HepG2 (cell line): Measurements from ENCODE around the gene PRKCI. TPM values are rescaled to one million over a fixed set of nuclear protein-coding genes. Genes with fewer than 3 reads are reported as not detected.

Experiments used
- ATAC-seq: fragments of 200-7000 bp; cut with Tn5 transposase; 3 replicates; pipeline ENCODE4 v1.9.1; 2020; ENCODE audit warnings: mild to moderate bottlenecking, moderate library complexity
- BruUV-seq: library from RNA; stranded (reverse); fragments of 400-500 nt; replicated peaks from 2 replicates; lab custom pipeline; 2021; lab: Mats Ljungman, UMichigan
- CTCF ChIA-PET: fragments of 300-600 bp; formaldehyde crosslinking; extraction: SDS; loops from one replicate; lab custom pipeline; 2021; ENCODE audit warnings: low total read pairs, inconsistent platforms, low intra/inter-chr PET ratio; lab: Yijun Ruan, JAX
- POLR2A ChIA-PET: fragments of 350-600 bp; sonication (Branson Sonifier 250); formaldehyde crosslinking; loops from one replicate; lab custom pipeline; 2020; ENCODE audit warnings: antibody characterized with exemption, inconsistent platforms; lab: Yijun Ruan, JAX
- DNase-seq: peaks from one replicate; pipeline ENCODE4 v3.0.0-alpha.2; 2015; ENCODE audit warnings: low spot score
- FAIRE-seq: peaks from 3 replicates; lab custom pipeline; 2011; peaks lifted over from hg19 to GRCh38; lab: Jason Lieb, UNC
- H2AFZ ChIP-seq: one replicate; pipeline ENCODE4 v1.6.1; 2011; ENCODE audit warnings: low read length, inconsistent platforms
- H3K27ac ChIP-seq: fragments of 300-600 bp; 3 replicates; pipeline ENCODE4 v1.8.0; 2011; ENCODE audit warnings: mixed run types, mild to moderate bottlenecking, mixed read lengths, low read length, inconsistent platforms; ENCODE audit not compliant: insufficient read depth; ENCODE audit errors: extremely low read length
- H3K27me3 ChIP-seq, 2 experiments: fragments of 200-600 bp in 1 of 2; 2 replicates in 1 of 2; 3 replicates in 1 of 2; pipeline versions ENCODE4 v1.6.0 to v1.8.0; 2011; ENCODE audit warnings: low read length in 2 of 2, mild to moderate bottlenecking in 2 of 2, moderate library complexity in 2 of 2, inconsistent platforms in 1 of 2; ENCODE audit not compliant: insufficient read depth in 2 of 2, control insufficient read depth in 1 of 2
- H3K36me3 ChIP-seq, 2 experiments: fragments of 200-600 bp in 1 of 2; replicated peaks in 1 of 2; 2 replicates in 1 of 2; 3 replicates in 1 of 2; pipeline versions ENCODE4 v1.5.1 to v1.8.0; 2011; ENCODE audit warnings: low read length in 2 of 2, inconsistent platforms in 1 of 2; ENCODE audit not compliant: insufficient read depth in 2 of 2, control insufficient read depth in 1 of 2
- H3K4me1 ChIP-seq: 2 replicates; pipeline ENCODE4 v1.5.1; 2012; ENCODE audit warnings: low read length, inconsistent platforms; ENCODE audit not compliant: insufficient read depth
- H3K4me2 ChIP-seq: 2 replicates; pipeline ENCODE4 v1.6.0; 2011; ENCODE audit warnings: low read depth, low read length, inconsistent platforms
- H3K4me3 ChIP-seq, 3 experiments: fragments of 200-600 bp in 1 of 3; sonication (generic), shearing (Covaris generic) in 1 of 3; replicated peaks in 1 of 3; 2 replicates each; pipeline ENCODE4 v1.5.1; 2011 to 2016; ENCODE audit warnings: low read length in 3 of 3, inconsistent platforms in 2 of 3, low read depth in 2 of 3, mild to moderate bottlenecking in 2 of 3, control low read depth in 1 of 3, mixed read lengths in 1 of 3; ENCODE audit not compliant: insufficient read depth in 1 of 3
- H3K79me2 ChIP-seq: one replicate; pipeline ENCODE4 v1.6.1; 2011; ENCODE audit warnings: low read length, inconsistent platforms; ENCODE audit not compliant: insufficient read depth
- H3K9ac ChIP-seq: 2 replicates; pipeline ENCODE4 v1.6.0; 2011; ENCODE audit warnings: mild to moderate bottlenecking, low read depth, low read length, inconsistent platforms; ENCODE audit not compliant: insufficient read depth
- H3K9me3 ChIP-seq: 2 replicates; pipeline ENCODE4 v1.5.1; 2012; ENCODE audit warnings: mild to moderate bottlenecking, low read length
- H4K20me1 ChIP-seq: 2 replicates; pipeline ENCODE4 v1.6.0; 2011; ENCODE audit warnings: inconsistent platforms, mild to moderate bottlenecking, low read length, moderate library complexity; ENCODE audit not compliant: insufficient read depth
- AGO1 ChIP-seq: fragments of 200-400 bp; formaldehyde crosslinking; IDR thresholded peaks from 2 replicates; pipeline ENCODE4 v1.6.1; 2017; ENCODE audit warnings: mild to moderate bottlenecking, low read depth, low read length, moderate library complexity; ENCODE audit not compliant: poor library complexity, severe bottlenecking
- CBFB ChIP-seq: sonication (generic); formaldehyde crosslinking; IDR thresholded peaks from 2 replicates; pipeline ENCODE4 v1.4.0; 2020; ENCODE audit warnings: missing genetic modification reagents
- DZIP1 ChIP-seq: sonication (generic); formaldehyde crosslinking; IDR thresholded peaks from 2 replicates; pipeline ENCODE4 v1.5.0; 2020; ENCODE audit warnings: mild to moderate bottlenecking, missing genetic modification reagents
- KAT2B ChIP-seq: fragments of 150-350 bp; IDR thresholded peaks from 2 replicates; pipeline ENCODE4 v1.6.1; 2014; ENCODE audit warnings: low read depth, low read length, borderline replicate concordance
- MIXL1 ChIP-seq: IDR thresholded peaks from 2 replicates; pipeline ENCODE4 v1.6.1; 2016
- MLXIP ChIP-seq: sonication (generic); formaldehyde crosslinking; IDR thresholded peaks from 2 replicates; pipeline ENCODE4 v1.9.0; 2021; ENCODE audit warnings: missing genetic modification reagents, borderline replicate concordance
- MXI1 ChIP-seq: IDR thresholded peaks from 3 replicates; pipeline ENCODE4 v1.6.1; 2012; ENCODE audit warnings: low read depth, low read length, inconsistent platforms, borderline replicate concordance
- NFE2 ChIP-seq: sonication (generic); formaldehyde crosslinking; IDR thresholded peaks from 2 replicates; pipeline ENCODE4 v1.4.0; 2020; ENCODE audit warnings: missing genetic modification reagents
- ZBTB1 ChIP-seq: sonication (generic); formaldehyde crosslinking; IDR thresholded peaks from 2 replicates; pipeline ENCODE4 v1.4.0; 2020; ENCODE audit warnings: missing genetic modification reagents, borderline replicate concordance
- ZBTB38 ChIP-seq: sonication (generic); formaldehyde crosslinking; IDR thresholded peaks from 2 replicates; pipeline ENCODE4 v1.5.1; 2020; ENCODE audit warnings: mild to moderate bottlenecking, missing genetic modification reagents
- ZFP62 ChIP-seq: sonication (generic); formaldehyde crosslinking; IDR thresholded peaks from 2 replicates; pipeline ENCODE4 v1.4.0; 2020; ENCODE audit warnings: missing genetic modification reagents
- ZNF160 ChIP-seq: sonication (generic); formaldehyde crosslinking; IDR thresholded peaks from 2 replicates; pipeline ENCODE4 v1.8.0; 2022; ENCODE audit warnings: mild to moderate bottlenecking, inconsistent platforms, missing genetic modification reagents
- ZNF224 ChIP-seq: sonication (generic); formaldehyde crosslinking; IDR thresholded peaks from 2 replicates; pipeline ENCODE4 v1.5.0; 2020; ENCODE audit warnings: mild to moderate bottlenecking, missing genetic modification reagents
- ZNF230 ChIP-seq: sonication (generic); formaldehyde crosslinking; IDR thresholded peaks from 2 replicates; pipeline ENCODE4 v1.4.0; 2020; ENCODE audit warnings: mild to moderate bottlenecking, missing genetic modification reagents
- ZNF260 ChIP-seq: sonication (generic); formaldehyde crosslinking; IDR thresholded peaks from 2 replicates; pipeline ENCODE4 v1.4.0; 2020; ENCODE audit warnings: missing genetic modification reagents, low read depth, mild to moderate bottlenecking, borderline replicate concordance
- ZNF512B ChIP-seq: sonication (generic); formaldehyde crosslinking; IDR thresholded peaks from 2 replicates; pipeline ENCODE4 v1.5.1; 2020; ENCODE audit warnings: missing genetic modification reagents, mild to moderate bottlenecking, borderline replicate concordance
- ZNF563 ChIP-seq: sonication (generic); formaldehyde crosslinking; IDR thresholded peaks from 2 replicates; pipeline ENCODE4 v1.8.0; 2022; ENCODE audit warnings: mild to moderate bottlenecking, moderate library complexity, missing genetic modification reagents
- ZNF674 ChIP-seq: sonication (generic); formaldehyde crosslinking; IDR thresholded peaks from 2 replicates; pipeline ENCODE4 v1.5.0; 2020; ENCODE audit warnings: low read depth, mild to moderate bottlenecking, missing genetic modification reagents
- ZNF766 ChIP-seq: sonication (generic); formaldehyde crosslinking; IDR thresholded peaks from 2 replicates; pipeline ENCODE4 v1.5.0; 2020; ENCODE audit warnings: missing genetic modification reagents, borderline replicate concordance
- in situ Hi-C: cut with HindIII; loops from 2 replicates; pipeline ENCODE4 v1.10.0; 2017; ENCODE audit warnings: low pct_unique_long_range_greater_than_20kb; ENCODE audit not compliant: extremely low pct_ligation_motif_present
- intact Hi-C: fragments of 100-400 bp; cut with micrococcal nuclease; formaldehyde crosslinking; loops from one replicate; pipeline ENCODE4 v1.10.0; 2022; ENCODE audit not compliant: unreplicated experiment
- polyA plus RNA-seq, 8 experiments: library from polyadenylated mRNA; depleted of rRNA in 3 of 8; stranded (reverse) in 7 of 8; unstranded in 1 of 8; fragments of >200 nt; fragmentation: Illumina TruSeq in 4 of 8; extraction: Trizol in 4 of 8; gene quantifications; 2 replicates each; pipeline versions ENCODE4 v1.2.1 to v1.2.3, GENCODE V29; 2011 to 2016; ENCODE audit warnings: low read depth in 4 of 8, missing spikeins in 1 of 8, mixed read lengths in 1 of 8; ENCODE audit not compliant: insufficient read depth in 1 of 8
- total RNA-seq, 5 experiments: library from RNA; depleted of rRNA; stranded (reverse); fragments of >200 nt; fragmentation: Illumina TruSeq; extraction: Trizol; gene quantifications; 2 replicates each; pipeline ENCODE4 v1.2.3, GENCODE V29; 2016; ENCODE audit warnings: low read depth in 1 of 5

Gene PRKCI
- total and polyA plus RNA-seq, 2 of the 13 experiments (the other 11 are each of a cell fraction or from before 2014, with no cell fraction given) = 17.2 to 30.4 TPM

- CTCF ChIA-PET = no interaction called here
- no peak for TF ChIP-seq ZNF260 (CRISPR knock-in tag)
- TF ChIP-seq ZNF224 (CRISPR knock-in tag) = no peak
- TF ChIP-seq ZNF160 (CRISPR knock-in tag) = no peak
- no peak for TF ChIP-seq CBFB (CRISPR knock-in tag)
- no peak for TF ChIP-seq ZBTB1 (CRISPR knock-in tag)
- TF ChIP-seq ZNF512B (CRISPR knock-in tag) = no peak
- no peak for TF ChIP-seq MXI1
- no peak for TF ChIP-seq KAT2B
- no peak for TF ChIP-seq ZNF674 (CRISPR knock-in tag)
- no peak for TF ChIP-seq ZNF563
- TF ChIP-seq ZBTB38 = no peak
- TF ChIP-seq DZIP1 (CRISPR knock-in tag) = no peak
- TF ChIP-seq ZNF766 (CRISPR knock-in tag) = no peak
- no peak for TF ChIP-seq AGO1
- TF ChIP-seq ZNF230 (CRISPR knock-in tag) = no peak
- no peak for TF ChIP-seq MIXL1 (CRISPR knock-in tag)
- no peak for TF ChIP-seq NFE2 (CRISPR knock-in tag)
- TF ChIP-seq ZFP62 (CRISPR knock-in tag) = no peak
- TF ChIP-seq MLXIP (CRISPR knock-in tag) = no peak
These were observed 21.2 kb upstream of the PRKCI start for GRCh38 chr3:170200987-170201386.

More at GRCh38 chr3:170200987-170201386, 21.2 kb upstream of the PRKCI start:
- ATAC-seq = no peak
- Histone ChIP-seq H3K79me2 (no peaks in the 10 kb centered on the region), H3K27ac (no peak overlapping the region), H3K4me3 (no peak overlapping the region), H4K20me1 (no peaks in the 10 kb centered on the region), H3K27me3 (no peaks in the 10 kb centered on the region), H3K4me2 (no peak overlapping the region), H3K9me3 (no peaks in the 10 kb centered on the region), H2AFZ (no peak overlapping the region), H3K4me1 (peaks cover 64% of the 10 kb centered on the region), H3K9ac (no peak overlapping the region), H3K36me3 (no peaks in the 10 kb centered on the region)
- in situ Hi-C loops (no loop called here), intact Hi-C loops (no loop called here)
- POLR2A ChIA-PET = interaction anchor here (0.7 kb wide), 1 partner anchor 22 kb away, joined by 3 read pairs; no protein-coding TSS in a partner anchor
- no peak for FAIRE-seq
- DNase-seq = no peak
- no TSS peak for BruUV-seq
